HG03064 (cell line): ENCODE results near the gene SLC35F4.
"Not testable (repeated sequence)": the region's sequence is repeated elsewhere in the genome, so short reads cannot be mapped to it uniquely, and the experiment has no call there.

Experiments used
- ATAC-seq: cut with Tn5 transposase; IDR thresholded peaks from one replicate; pipeline ENCODE4 v1.9.1; 2021; ENCODE audit warnings: low read depth; ENCODE audit not compliant: unreplicated experiment

The SLC35F4 gene

GRCh38 chr14:57812741-57813140 lies 53.2 kb downstream of the SLC35F4 start:
- no peak for ATAC-seq

- no peak for ATAC-seq
These were observed 53.8 kb downstream of the SLC35F4 start for GRCh38 chr14:57811998-57812546.

- ATAC-seq, result no peak
These were observed 56.1 kb downstream of the SLC35F4 start for GRCh38 chr14:57809808-57810207.

DNA sequence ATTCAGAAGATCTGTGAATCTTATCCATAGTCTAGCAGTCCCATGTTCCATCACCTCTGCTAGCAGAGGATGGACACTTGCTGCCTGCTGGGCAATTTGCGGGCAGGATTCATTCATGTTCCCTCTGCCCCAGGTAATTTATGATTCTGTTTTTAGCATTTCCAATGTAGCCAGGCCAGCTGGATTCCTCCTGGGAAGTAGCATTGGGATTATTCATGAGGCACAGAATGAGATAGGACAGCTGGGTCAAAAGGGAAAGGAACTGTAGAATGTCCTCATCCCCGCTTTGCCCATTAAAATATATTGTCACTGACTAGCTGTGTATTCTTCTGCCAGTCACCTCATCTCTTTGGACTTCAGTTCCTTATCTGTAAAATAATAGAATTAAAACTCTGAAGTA lies 68.7 kb downstream of the SLC35F4 start:
- no peak for ATAC-seq

DNA sequence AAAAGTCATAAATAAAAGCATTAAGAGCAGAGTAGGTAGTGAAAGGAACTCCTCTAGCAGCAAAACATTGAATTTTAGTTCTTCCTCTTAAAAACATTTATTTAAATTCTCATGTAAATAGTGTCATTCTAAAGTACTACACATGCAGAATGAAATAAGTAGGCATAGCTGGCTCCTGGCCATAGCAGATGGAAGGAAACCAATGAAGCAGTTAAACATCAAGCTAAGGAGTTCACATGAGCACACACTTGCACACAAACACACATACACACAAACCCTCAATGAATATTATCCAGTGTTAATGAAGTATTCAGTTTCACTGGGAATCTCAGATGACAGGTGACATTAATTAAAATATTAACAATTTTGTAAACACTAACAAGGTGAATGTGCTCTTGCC lies 69.3 kb downstream of the SLC35F4 start:
- no peak for ATAC-seq

DNA sequence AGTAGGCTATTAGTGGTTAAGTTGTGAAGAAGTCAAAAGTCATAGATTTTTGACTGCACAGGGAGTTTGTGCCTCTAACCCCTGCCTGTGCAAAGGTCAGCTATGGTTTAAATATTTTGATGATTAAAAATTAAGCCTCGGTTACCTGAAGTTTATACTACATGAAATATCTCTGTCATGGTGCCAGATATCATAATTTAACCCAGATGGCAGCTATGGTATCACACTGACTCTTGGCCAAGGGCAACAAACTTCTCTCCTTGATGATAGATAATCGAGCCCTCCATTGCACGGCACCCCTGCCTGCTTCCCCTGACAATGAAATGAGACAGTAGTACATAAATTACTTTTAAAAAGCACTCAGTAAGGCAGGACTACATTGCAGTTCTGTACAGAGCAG lies 80.8 kb downstream of the SLC35F4 start:
- no peak for ATAC-seq

GRCh38 chr14:57771801-57772200 lies 94.1 kb downstream of the SLC35F4 start:
- no peak for ATAC-seq

- no peak for ATAC-seq
These were observed 95.9 kb downstream of the SLC35F4 start for GRCh38 chr14:57769863-57770523.

DNA sequence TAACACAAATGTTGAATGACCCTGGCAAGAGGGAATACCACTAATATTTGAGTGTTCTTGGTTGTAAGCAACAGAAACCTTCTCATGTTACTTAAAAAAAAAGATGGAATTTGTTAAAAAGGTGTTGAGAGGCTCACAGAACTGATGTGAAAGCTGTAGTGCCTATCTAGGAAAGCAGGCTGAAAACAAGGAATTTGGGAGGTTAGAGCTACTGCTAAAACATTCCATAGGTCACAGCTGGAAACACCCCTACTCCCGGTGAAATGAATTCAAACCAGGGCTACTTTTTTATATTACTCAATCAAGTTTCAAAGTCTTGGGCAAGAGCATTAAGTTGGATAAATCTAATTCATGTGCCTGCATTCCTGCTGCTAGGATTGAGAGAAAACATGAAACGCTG lies 104.1 kb downstream of the SLC35F4 start:
- ATAC-seq, result no peak

DNA sequence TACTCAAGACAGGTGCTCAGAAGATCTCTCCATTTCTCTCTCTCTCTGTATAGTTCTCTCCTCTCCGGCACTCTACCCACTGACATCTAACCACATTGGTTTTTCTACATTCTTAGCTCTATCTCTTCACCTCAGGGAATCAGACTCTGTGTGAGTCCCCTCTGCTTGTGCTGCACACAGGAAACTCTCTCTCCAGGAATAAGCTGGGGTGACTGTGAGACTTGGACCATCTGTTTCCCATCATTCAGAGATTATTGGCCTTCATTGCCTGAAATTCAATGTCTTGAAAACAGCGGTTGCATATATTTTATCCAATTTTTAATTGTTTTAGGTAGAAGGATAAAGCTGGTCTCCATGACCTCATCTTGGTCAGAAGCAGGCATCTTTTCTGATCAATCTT lies 105.0 kb downstream of the SLC35F4 start:
- no peak for ATAC-seq

GRCh38 chr14:57755018-57755521 lies 110.8 kb downstream of the SLC35F4 start:
- no peak for ATAC-seq

GRCh38 chr14:57754527-57754926 lies 111.4 kb downstream of the SLC35F4 start:
- no peak for ATAC-seq

GRCh38 chr14:57753821-57754220 lies 112.1 kb downstream of the SLC35F4 start:
- ATAC-seq, result no peak

GRCh38 chr14:57752142-57752695 lies 113.7 kb downstream of the SLC35F4 start:
- not testable (repeated sequence) for ATAC-seq

- ATAC-seq, result no peak
These were observed 114.5 kb downstream of the SLC35F4 start for GRCh38 chr14:57751400-57751799.

DNA sequence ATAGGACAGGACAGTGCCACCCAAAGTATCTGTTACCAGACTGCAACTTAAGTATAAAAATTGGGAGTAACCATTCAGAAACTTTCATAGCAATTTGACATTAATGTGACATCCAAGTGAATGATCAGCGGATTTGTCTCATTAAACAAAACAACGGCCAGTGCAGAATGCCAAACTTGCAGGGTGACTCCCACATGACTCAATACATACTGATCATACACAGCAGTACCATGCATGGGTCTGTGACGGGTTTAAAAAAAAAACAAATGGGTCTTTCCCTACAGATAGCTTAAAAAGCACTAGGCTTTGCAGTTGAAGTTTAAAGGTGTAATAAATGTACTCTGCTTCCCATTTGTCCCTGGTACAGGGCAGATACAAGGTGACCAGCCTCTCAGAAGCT lies 116.6 kb downstream of the SLC35F4 start:
- ATAC-seq, result no peak

- ATAC-seq, result no peak
These were observed 117.6 kb downstream of the SLC35F4 start for GRCh38 chr14:57748279-57748678.

DNA sequence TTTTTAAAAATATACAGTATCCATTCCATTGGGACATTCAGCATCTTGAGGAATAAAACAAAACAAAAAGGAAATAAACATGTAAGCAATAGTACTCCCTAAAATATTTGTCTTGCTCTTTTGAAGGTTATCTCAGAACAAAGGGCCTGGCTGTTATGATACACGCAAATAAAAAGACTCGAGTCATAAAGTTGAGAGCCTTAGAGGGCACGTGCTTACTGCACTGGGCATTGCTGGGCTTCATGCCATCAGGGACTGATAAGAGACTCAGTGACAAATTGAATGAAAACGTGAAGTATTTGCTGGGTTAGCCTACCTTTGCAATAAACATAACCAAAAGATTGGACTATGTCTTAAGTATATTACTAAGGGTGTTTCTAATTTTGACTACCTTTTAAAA lies 118.9 kb downstream of the SLC35F4 start:
- no peak for ATAC-seq

- ATAC-seq, result no peak
These were observed 119.3 kb downstream of the SLC35F4 start for GRCh38 chr14:57746563-57746962.

GRCh38 chr14:57739516-57739915 lies 126.4 kb downstream of the SLC35F4 start:
- ATAC-seq, result no peak

- no peak for ATAC-seq
These were observed 128.3 kb downstream of the SLC35F4 start for GRCh38 chr14:57737598-57737997.

DNA sequence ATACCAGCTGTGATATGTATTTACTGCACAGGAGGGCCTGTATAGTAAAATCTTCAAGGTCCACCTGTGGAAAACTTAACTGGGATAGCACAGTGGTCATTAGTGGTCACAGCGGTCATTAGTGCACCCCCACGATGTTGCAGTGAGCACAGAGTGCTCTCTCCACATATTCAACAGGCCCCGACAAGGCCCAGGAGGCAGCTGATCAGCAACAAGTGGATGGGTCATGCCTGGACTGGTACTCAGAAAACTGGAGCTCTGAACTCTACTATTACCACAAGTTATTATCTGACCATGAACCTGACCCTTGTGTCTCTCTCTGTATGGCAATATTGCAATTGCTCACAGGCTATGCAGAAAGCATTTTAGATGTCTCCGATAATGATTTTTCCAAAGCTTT lies 129.5 kb downstream of the SLC35F4 start:
- ATAC-seq, result no peak
